Measurements from ENCODE around the gene ORAI1.

DNA sequence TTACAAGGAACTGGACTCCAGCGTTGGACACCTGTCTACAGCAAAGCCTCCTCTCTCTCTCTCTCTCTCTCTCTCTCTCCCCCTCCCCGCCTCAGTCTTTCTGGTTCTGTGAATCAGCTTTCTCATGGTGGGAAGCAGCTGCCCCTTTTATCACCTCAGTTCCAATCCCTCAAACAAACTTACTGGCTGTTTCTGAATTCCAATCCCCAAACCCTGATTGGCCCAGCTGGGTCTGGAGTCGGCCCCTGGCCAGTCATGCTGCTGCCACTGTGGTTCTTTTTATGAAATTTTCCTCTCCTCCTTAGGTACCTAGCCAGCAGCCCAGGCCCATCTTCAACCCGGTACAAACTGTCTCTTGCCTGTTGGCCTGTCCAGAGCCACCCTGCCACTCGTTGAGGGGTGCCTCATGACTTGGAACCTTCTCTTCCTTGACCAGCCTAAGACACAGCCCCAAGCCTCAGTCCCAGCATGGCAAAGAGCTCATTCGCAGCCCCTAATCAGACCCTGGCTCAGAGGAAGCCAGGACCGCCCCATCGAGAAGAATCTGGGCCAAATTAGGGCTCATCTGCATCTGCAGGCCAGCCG, 52.5 kb downstream of the ORAI1 start:
- TF ChIP-seq, protein P1, sequence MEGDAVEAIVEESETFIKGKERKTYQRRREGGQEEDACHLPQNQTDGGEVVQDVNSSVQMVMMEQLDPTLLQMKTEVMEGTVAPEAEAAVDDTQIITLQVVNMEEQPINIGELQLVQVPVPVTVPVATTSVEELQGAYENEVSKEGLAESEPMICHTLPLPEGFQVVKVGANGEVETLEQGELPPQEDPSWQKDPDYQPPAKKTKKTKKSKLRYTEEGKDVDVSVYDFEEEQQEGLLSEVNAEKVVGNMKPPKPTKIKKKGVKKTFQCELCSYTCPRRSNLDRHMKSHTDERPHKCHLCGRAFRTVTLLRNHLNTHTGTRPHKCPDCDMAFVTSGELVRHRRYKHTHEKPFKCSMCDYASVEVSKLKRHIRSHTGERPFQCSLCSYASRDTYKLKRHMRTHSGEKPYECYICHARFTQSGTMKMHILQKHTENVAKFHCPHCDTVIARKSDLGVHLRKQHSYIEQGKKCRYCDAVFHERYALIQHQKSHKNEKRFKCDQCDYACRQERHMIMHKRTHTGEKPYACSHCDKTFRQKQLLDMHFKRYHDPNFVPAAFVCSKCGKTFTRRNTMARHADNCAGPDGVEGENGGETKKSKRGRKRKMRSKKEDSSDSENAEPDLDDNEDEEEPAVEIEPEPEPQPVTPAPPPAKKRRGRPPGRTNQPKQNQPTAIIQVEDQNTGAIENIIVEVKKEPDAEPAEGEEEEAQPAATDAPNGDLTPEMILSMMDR (IDR thresholded peaks at IDR 0.05): no peak
- TF ChIP-seq ZFX (IDR thresholded peaks at IDR 0.05; ENCODE audit: borderline replicate concordance): no peak
